GM21717 (cell line): ENCODE measurements around the gene ARHGEF37.
"Not testable (repeated sequence)": the region's sequence is repeated elsewhere in the genome, so short reads cannot be mapped to it uniquely, and the experiment has no call there.

Experiments
- ATAC-seq: cut with Tn5 transposase; IDR thresholded peaks from one replicate; pipeline ENCODE4 v1.9.1; 2021; ENCODE audit warnings: mild to moderate bottlenecking, moderate library complexity; ENCODE audit not compliant: unreplicated experiment

ARHGEF37 gene

DNA sequence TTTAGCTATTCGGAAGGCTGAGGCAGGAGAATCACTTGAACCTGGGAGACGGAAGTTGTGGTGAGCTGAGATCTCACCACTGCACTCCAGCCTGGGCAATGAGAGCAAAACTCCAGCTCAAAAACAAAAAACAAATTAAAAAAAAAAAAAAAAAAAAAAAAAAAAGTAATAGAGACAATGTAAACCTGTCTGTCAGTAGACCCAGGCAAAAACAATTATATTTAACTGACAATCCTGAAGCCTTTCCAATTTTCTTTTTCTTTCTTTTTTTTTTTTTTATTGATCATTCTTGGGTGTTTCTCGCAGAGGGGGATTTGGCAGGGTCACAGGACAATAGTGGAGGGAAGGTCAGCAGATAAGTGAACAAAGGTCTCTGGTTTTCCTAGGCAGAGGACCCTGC lies 88.0 kb downstream of the ARHGEF37 start:
- ATAC-seq, result not testable (repeated sequence)

DNA sequence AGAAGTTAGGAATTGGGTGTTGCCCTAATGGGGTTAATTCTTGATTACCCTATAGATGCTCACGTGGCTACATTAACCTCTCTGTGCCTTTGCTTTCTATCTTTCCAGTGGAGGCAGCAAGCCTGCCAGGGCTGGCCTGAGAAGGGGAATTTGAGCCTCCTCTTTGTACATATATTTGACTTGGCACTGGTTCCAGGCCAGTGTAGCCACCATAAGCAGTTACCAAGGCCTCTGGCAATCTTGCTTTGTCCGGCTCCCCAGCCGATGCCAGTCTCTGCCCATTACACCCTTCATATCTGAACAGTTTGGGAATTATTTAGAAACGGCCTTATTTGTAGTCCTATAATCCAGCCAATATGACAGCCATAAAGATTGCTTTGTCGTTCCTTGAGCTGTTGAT lies 90.2 kb downstream of the ARHGEF37 start:
- ATAC-seq, result no peak

DNA sequence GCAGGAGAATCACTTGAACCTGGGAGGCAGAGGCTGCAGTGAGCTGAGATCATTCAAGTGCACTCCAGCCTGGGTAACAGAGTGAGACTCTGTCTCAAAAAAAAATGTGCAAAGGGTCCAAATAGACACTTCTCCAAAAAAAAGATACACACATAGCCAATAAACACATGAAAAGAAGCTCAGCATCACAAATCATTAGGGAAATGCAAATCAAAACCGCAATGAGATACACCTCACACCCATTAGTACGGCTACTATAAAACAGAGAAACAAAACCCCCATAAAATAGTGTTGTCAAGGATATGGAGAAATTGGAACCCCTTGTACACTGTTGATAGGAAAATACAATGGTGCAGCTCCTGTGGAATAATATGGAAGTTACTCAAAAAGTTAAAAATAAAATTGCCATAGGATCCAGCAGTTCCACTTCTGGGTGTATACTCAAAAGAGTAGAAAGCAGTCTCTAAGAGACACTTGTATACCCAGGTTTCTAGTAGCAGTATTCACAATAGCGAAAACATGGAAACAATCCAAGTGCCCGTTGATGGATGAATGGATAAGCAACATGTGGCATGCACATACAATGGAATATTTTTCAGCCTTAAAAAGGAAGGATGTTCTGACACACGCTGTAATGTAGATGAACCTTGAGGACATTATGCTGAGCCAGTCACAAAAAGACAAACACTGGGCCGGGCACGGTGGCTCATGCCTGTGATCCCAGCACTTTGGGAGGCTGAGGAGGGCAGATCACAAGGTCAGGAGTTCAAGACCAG lies 91.6 kb downstream of the ARHGEF37 start:
- ATAC-seq, result no peak

DNA sequence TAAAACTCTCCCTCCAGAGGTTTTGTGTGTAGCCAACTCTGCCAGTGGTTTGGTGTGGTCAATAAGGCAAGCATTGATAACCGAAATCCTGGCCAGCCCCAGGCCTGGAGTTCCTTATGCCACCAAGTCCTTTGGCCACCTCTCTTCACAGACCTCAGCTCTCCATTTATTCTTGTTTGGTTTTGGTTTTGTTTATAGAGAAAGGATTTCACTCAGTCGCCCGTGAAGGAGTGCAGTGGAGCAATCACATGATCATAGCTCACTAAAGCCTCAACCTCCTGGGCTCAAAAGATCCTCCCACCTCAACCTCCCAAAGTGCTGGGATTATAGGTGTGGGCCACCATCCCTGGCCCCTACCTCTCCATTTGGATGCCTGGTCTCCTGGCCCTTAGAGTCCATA lies 93.4 kb downstream of the ARHGEF37 start:
- no peak for ATAC-seq

DNA sequence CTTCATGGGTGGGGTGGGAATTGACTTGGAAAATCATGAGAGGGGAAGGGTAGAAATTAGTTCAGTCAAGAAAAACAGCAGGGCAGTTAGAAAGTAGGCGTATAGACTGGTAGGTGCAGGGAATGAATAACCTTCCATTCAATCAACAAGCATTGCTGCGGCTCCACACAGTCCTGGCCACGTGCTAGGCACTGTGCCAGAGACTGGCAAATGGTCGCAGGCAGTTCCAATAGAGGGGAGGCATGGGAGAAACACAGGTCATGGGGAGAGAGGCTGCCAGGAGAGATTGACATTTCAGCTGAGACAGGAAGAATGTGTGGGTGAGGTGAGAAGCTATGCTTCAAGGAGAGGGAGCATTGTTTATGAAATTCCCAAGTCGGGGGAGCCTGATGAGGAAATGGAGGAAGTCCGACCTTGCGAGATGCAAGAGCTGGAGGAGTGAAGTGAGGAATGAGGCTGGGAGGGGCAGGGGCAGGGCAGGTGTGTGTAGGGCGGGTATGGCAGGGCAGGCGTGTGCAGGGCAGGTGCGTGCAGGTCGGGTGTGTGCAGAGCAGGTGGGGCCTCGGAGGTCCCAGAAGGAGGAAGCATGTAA lies 94.4 kb downstream of the ARHGEF37 start:
- no peak for ATAC-seq

DNA sequence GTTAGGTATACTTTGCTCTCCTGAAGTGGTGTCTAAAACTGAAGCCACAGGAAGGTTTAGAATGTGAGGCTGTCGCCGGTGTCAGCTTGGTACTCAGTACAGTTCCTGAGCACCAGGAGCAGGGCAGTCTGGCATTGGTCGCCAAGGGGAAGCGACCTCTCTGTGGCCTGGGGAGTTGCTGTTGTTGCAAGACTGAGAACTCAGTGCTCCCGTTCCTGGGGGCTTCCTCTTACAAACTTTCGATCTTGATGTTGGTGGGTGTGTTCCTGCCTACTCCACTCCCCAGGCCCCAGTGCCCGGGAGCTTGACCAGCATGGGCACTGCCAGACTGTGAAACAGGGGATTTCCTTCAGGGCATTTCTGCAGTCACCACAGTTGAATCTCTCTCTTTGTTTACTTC lies 96.4 kb downstream of the ARHGEF37 start:
- ATAC-seq, result no peak

DNA sequence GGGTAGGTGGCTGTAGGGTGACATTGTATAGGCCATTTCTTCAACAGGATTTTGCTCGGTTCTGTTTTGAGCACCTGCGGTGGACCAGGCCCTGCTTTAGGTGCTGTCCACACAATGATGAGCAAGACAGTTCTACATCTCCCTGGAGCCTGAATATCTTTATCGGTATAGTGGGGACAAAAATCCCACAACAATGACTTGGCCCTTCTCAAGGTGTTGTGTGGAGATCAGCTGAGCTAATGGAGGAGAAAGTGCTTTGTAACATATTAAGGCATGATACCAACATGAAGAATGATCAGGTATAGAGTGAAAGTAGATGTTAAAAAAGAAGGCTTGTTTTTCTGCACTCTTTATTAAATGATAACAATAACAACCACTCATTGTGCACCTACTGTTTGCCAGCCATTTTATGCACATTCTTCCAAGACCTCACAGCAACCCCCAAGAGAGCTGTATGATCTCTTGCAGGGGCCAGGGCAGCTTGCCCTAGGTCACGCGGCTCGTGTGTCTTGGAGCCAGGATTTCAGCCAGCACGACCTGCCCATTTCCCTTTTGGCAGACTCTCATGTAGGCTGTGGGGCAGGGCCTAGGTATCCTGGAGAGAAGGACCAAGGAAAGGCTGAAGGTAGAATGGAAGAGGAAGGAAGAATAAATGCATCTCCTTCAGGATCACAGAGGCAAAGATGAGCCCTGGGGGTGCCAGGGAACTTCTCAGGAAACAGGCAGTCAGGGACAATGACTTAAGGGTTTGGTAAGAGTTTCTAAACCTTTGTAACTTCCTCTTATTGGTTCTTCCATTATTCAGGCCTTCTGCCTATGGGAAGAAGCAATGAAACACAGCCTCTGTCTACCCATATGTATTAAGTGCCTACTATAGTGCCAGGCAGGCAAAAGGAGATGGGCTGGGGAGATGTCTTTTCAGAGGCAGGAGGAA lies 98.8 kb downstream of the ARHGEF37 start:
- ATAC-seq, result peak; percentile 51

DNA sequence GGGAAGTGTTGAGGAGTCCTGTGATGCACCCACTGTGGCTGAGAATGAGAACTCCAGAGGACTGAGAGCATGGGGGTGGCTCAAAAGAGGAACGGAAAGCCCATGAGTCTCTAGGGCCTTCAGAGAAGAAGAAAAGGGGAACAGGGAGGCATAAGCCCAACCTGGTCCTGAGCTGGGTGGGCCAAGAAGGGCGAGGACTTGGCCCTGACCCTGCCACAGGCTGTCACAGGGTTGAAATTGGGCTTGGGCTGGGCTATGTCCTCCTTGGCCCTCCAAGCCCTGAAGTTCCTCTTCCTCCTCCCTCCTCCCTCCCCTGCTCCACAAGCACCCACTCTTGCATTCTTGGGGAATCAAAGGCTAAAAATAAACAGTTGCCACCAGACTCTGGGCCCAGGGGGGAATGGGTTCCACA lies 99.5 kb downstream of the ARHGEF37 start:
- ATAC-seq, result peak; percentile 97

DNA sequence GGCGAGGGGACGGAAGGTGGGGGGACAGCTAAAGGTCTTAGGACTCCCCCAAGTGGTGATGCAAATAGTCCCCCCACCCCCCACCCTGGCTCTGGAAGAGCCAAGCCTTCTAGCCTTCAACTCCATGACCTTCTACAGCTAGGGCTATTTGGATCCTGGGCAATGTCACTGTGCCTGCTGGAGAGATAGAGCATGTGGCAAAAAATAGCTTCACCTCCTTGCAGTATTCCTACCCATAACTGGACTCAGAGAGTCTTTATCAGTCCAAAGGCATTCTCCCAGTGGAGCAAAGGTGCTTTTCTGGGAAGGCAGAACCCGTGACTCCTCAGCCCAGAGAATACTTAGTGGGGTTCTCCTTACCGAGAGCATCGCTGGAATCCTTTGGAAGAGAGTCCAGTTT lies 100.0 kb downstream of the ARHGEF37 start:
- no peak for ATAC-seq

DNA sequence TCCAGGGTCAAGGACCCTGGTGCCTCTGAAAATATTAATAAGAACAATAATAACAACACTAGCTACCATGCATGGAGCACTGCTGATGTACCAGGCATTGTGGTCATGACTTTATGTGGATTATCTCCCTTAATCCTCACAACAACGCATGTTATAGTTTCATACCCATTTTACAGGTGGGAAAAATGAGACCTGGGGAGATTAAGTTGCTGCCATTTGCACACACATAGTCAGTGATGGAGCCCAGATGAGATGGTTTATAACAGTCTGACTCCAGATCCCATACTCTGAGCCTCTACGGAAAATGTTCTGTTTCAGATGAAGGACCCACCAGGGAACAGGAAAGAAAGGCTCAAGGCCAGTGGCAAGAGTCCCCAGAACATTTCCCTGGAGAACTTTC lies 100.6 kb downstream of the ARHGEF37 start:
- ATAC-seq, result no peak

DNA sequence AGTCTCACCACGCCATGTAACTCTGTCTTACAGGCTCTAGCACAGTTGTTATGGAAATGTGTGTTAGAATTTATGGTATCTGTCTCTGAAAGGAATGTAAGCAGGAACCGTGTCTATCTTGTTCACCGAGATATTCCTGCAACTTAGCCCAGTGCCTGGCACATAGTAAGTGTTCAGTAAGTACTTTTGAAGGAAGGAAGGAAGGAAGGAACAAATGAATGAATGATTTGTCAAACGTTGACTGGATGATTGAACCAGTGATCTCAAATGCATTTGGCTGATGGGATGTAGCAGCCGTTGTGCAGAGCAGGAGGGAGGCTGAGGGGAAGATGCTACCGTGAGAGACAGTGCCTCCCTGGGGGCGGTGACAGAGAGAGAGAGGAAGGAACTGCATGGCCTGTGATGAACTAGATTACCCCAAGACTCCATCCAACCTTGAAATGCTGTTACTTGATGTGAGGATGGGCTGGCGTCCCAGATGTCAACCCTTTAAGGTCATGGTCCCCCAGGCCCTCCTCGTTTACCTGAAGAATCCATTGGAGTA lies 101.3 kb downstream of the ARHGEF37 start:
- ATAC-seq, result no peak

DNA sequence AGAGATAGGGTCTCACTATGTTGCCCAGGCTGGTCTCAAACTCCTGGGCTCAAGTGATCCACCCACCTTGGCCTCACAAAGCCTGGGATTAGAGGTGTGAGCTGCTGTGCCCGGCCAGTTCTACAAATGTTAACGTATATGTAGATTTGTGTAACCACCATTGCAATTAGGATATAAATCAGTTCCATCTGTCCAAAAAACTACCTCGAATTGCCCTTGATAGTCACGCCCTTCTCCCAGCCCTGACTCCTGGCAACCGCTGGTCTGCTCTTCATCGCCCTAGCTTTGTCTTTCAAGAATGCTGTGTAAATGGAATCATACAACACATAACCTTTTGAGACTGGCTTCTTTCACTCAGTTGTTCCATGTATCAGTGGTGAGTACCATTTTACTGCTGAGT lies 102.7 kb downstream of the ARHGEF37 start:
- no peak for ATAC-seq

DNA sequence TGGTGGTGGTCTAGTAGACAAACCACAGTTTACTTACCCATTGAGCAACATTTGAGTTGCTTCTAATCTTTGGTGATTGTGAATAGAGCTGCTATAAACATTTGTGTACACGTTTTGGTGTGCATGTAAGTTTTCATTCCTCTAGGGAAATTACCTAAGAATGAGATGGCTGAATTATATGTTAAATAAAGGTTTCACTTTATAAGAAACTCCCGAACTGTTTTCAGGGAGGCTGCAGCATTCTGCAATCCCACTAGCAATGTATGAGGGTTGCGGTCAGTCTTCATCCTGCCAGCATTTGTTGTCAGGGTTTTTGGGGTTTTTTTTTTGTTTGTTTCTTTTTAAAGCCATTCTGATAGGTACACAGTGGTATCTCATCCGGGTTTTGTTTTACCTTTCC lies 103.1 kb downstream of the ARHGEF37 start:
- ATAC-seq, result no peak
